HG03558 (cell line): ENCODE measurements around the gene TMEM106B.

ENCODE experiments used
- ATAC-seq: cut with Tn5 transposase; IDR thresholded peaks from one replicate; pipeline ENCODE4 v1.9.1; 2021; ENCODE audit warnings: moderate number of reproducible peaks; ENCODE audit not compliant: unreplicated experiment; ENCODE audit errors: extremely low read depth

The TMEM106B gene

GRCh38 chr7:12290761-12291160 lies 79.7 kb downstream of the TMEM106B start:
- no peak for ATAC-seq

- no peak for ATAC-seq
These were observed 80.8 kb downstream of the TMEM106B start for GRCh38 chr7:12291870-12292269.
